ENCODE measurements around the gene ENO3.

DNA sequence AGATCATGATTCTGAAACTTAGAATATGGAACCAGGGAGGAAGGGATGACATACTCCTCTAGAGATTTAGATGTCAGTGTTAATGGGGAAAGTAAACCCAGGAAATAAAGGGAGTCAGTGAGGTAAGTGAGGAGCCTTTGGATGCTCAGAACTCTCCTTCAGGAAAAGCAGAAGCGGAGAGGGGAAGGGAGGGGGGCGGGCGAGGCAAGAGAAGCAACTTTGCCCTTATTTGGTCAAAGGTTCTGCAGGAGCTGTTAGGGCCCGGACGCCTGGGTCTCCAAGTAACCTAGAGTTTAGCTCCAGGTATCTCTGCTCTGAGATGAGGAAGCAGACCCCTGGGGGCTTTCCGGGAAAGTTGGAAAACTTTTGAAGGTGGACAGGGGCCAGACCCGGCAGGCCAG, 3.9 kb upstream of the ENO3 start:
- TF ChIP-seq, protein P1, sequence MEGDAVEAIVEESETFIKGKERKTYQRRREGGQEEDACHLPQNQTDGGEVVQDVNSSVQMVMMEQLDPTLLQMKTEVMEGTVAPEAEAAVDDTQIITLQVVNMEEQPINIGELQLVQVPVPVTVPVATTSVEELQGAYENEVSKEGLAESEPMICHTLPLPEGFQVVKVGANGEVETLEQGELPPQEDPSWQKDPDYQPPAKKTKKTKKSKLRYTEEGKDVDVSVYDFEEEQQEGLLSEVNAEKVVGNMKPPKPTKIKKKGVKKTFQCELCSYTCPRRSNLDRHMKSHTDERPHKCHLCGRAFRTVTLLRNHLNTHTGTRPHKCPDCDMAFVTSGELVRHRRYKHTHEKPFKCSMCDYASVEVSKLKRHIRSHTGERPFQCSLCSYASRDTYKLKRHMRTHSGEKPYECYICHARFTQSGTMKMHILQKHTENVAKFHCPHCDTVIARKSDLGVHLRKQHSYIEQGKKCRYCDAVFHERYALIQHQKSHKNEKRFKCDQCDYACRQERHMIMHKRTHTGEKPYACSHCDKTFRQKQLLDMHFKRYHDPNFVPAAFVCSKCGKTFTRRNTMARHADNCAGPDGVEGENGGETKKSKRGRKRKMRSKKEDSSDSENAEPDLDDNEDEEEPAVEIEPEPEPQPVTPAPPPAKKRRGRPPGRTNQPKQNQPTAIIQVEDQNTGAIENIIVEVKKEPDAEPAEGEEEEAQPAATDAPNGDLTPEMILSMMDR (IDR thresholded peaks at IDR 0.05) = no peak
- TF ChIP-seq POLR2A (IDR thresholded peaks at IDR 0.05) = no peak
